K562 (cell line): Measurements from ENCODE around the gene MBNL2. TPM values are rescaled to one million over a fixed set of nuclear protein-coding genes. Genes with fewer than 3 reads are reported as not detected.
A peak's percentile ranks its signal among the peaks of the same experiment; 100 is the strongest.

Source experiments
- ATAC-seq: fragments of 200-7000 bp; cut with Tn5 transposase; 3 replicates; pipeline ENCODE4 v1.9.1; 2020; ENCODE audit warnings: moderate library complexity
- BruUV-seq: library from RNA; stranded (reverse); fragments of 400-500 nt; replicated peaks from 2 replicates; lab custom pipeline; 2021; lab: Mats Ljungman, UMichigan
- CTCF ChIA-PET: fragments of 300-600 bp; formaldehyde crosslinking; extraction: SDS; loops from one replicate; lab custom pipeline; 2021; ENCODE audit warnings: low intra/inter-chr PET ratio; lab: Yijun Ruan, JAX
- POLR2A ChIA-PET: fragments of 300-600, 350-650 bp; sonication (Branson Sonifier 250); formaldehyde crosslinking; extraction: SDS; loops from one replicate; lab custom pipeline; 2021; ENCODE audit warnings: antibody characterized with exemption, inconsistent platforms; lab: Yijun Ruan, JAX
- DNase-seq, 4 experiments: peaks; one replicate each; pipeline versions ENCODE4 v3.0.0 to v3.0.0-alpha.2; 2011 to 2018; ENCODE audit warnings: low spot score in 3 of 4, mixed read lengths in 3 of 4; ENCODE audit errors: extremely low read depth in 1 of 4
- FAIRE-seq: peaks from 2 replicates; lab custom pipeline; 2011; peaks lifted over from hg19 to GRCh38; lab: Jason Lieb, UNC
- H2AFZ ChIP-seq: 2 replicates; pipeline ENCODE4 v1.6.0; 2011; ENCODE audit warnings: low read depth, low read length, control low read depth, inconsistent platforms
- H3K27ac ChIP-seq: fragments of 200-600 bp; 3 replicates; pipeline ENCODE4 v1.8.0; 2011; ENCODE audit warnings: low read depth, mild to moderate bottlenecking, control low read depth, inconsistent platforms, low read length, moderate library complexity, mixed read lengths; ENCODE audit errors: extremely low read depth
- H3K27me3 ChIP-seq, 2 experiments: fragments of 300-600 bp in 1 of 2; 2 replicates in 1 of 2; 3 replicates in 1 of 2; pipeline versions ENCODE4 v1.6.0 to v1.8.0; 2011; ENCODE audit warnings: inconsistent platforms in 2 of 2, low read length in 2 of 2, mild to moderate bottlenecking in 1 of 2, mixed read lengths in 1 of 2, moderate library complexity in 1 of 2; ENCODE audit not compliant: control insufficient read depth in 2 of 2, insufficient read depth in 2 of 2
- H3K36me3 ChIP-seq: fragments of 300-600 bp; 3 replicates; pipeline ENCODE4 v1.8.0; 2011; ENCODE audit warnings: mild to moderate bottlenecking, low read length, inconsistent platforms; ENCODE audit not compliant: control insufficient read depth, insufficient read depth
- H3K4me1 ChIP-seq, 2 experiments: fragments of 200-600 bp in 1 of 2; replicated peaks in 1 of 2; 2 replicates in 1 of 2; 3 replicates in 1 of 2; pipeline versions ENCODE4 v1.5.1 to v1.8.0; 2011; ENCODE audit warnings: inconsistent platforms in 2 of 2, low read length in 2 of 2, mild to moderate bottlenecking in 1 of 2, mixed read lengths in 1 of 2, moderate library complexity in 1 of 2; ENCODE audit not compliant: control insufficient read depth in 2 of 2, insufficient read depth in 2 of 2
- H3K4me2 ChIP-seq: 2 replicates; pipeline ENCODE4 v1.6.1; 2011; ENCODE audit warnings: low read length, control low read depth, inconsistent platforms, mixed read lengths; ENCODE audit not compliant: insufficient read depth
- H3K4me3 ChIP-seq: fragments of 200-600 bp; sonication (generic), shearing (Covaris generic); 2 replicates; pipeline ENCODE4 v1.5.1; 2016; ENCODE audit warnings: control low read depth, inconsistent platforms
- H3K79me2 ChIP-seq: fragments of 200-600 bp; 3 replicates; pipeline ENCODE4 v1.8.0; 2011; ENCODE audit warnings: low read length, inconsistent platforms; ENCODE audit not compliant: control insufficient read depth, insufficient read depth
- H3K9ac ChIP-seq, 2 experiments: 2 replicates each; pipeline versions ENCODE4 v1.6.0 to v1.6.1; 2011; ENCODE audit warnings: low read depth in 2 of 2, low read length in 2 of 2, control low read depth in 1 of 2, inconsistent platforms in 1 of 2, mild to moderate bottlenecking in 1 of 2, mixed read lengths in 1 of 2; ENCODE audit not compliant: insufficient read depth in 1 of 2
- H3K9me1 ChIP-seq: one replicate; pipeline ENCODE4 v1.6.0; 2011; ENCODE audit warnings: inconsistent platforms, mild to moderate bottlenecking, low read length, moderate library complexity; ENCODE audit not compliant: control insufficient read depth, insufficient read depth
- H3K9me3 ChIP-seq: replicated peaks from 2 replicates; pipeline ENCODE4 v1.5.1; 2011; ENCODE audit warnings: low read depth, low read length, inconsistent platforms; ENCODE audit not compliant: control insufficient read depth, insufficient read depth
- H4K20me1 ChIP-seq: replicated peaks from 2 replicates; pipeline ENCODE4 v1.6.1; 2011; ENCODE audit warnings: low read length, inconsistent platforms, mixed read lengths; ENCODE audit not compliant: control insufficient read depth, insufficient read depth
- BCLAF1 ChIP-seq, 2 experiments: fragments of 450-650 bp in 1 of 2; IDR thresholded peaks; 2 replicates each; pipeline ENCODE4 v1.6.1; 2011 to 2017; ENCODE audit warnings: low read depth in 2 of 2, antibody characterized with exemption in 1 of 2, borderline replicate concordance in 1 of 2, low read length in 1 of 2, mild to moderate bottlenecking in 1 of 2, mixed read lengths in 1 of 2; ENCODE audit not compliant: control insufficient read depth in 1 of 2
- ZNF384 ChIP-seq: IDR thresholded peaks from 2 replicates; pipeline ENCODE4 v1.6.1; 2012; ENCODE audit warnings: low read depth, low read length, improper control_type of control experiment
- WGBS: fragments of 100-300 bp; shearing (Covaris generic); methylation state at CpG from one replicate; pipeline ENCODE4 v1.1.6; 2016; ENCODE audit warnings: low coverage, mixed read lengths; ENCODE audit not compliant: insufficient coverage; ENCODE audit errors: missing lambda C conversion rate; 5-methylcytosine and 5-hydroxymethylcytosine counted together
- in situ Hi-C: fragments of 300-500 bp; cut with MboI; formaldehyde crosslinking; loops from 4 replicates; pipeline ENCODE4 v1.15.0; 2018; ENCODE audit warnings: inconsistent platforms, mixed read lengths
- intact Hi-C: fragments of 100-400 bp; cut with micrococcal nuclease; formaldehyde crosslinking; loops from 2 replicates; pipeline ENCODE4 v1.14.2; 2022
- polyA plus RNA-seq, 8 experiments: library from polyadenylated mRNA; depleted of rRNA in 4 of 8; stranded (reverse) in 5 of 8; unstranded in 3 of 8; fragments of >200 nt; fragmentation: Nextera tagmentation in 2 of 8; fragmentation: Illumina TruSeq in 1 of 8; extraction: Ambion mirVana in 2 of 8; extraction: Trizol in 1 of 8; gene quantifications; 2 replicates each; pipeline versions ENCODE4 v1.2.1 to v1.2.3, GENCODE V29; 2011 to 2014; ENCODE audit warnings: inconsistent platforms in 1 of 8, missing spikeins in 1 of 8
- total RNA-seq, 7 experiments: library from RNA; depleted of rRNA in 6 of 7; stranded (reverse); fragments of >200 nt in 6 of 7; fragmentation: Illumina TruSeq in 2 of 7; extraction: Trizol in 2 of 7; gene quantifications; 2 replicates each; pipeline versions ENCODE4 v1.2.1 to v1.2.3, GENCODE V29; 2011 to 2021; ENCODE audit warnings: low replicate concordance in 1 of 7

Gene MBNL2
- total and polyA plus RNA-seq, 9 of the 15 experiments (the other 6 are each of a cell fraction or from before 2014, with no cell fraction given) = 7.0 to 24.8 (median 13.8) TPM

DNA sequence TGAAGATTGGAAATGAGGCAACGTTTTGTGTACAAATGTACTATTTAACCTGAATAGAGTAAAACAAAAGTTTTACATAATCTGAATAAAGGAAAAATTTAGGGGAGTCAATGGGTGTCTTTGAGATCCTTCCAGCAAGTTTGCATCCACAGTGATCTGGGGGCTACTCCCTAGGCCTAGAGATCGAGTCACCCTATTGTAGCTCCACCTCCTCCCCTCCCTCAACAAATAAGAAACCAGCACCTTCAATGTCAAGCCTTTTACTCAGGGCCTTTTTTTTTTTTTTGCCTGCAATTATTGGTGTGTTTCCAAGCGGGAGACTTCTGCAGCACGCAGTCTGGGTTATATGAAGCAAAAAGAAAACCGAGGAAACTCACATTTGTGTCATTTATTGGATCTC, 195.6 kb downstream of the MBNL2 start:
- Histone ChIP-seq H3K9me3 (no peaks in the 10 kb centered on the region), H3K9ac (no peak overlapping the region), H3K27me3 (no peaks in the 10 kb centered on the region), H3K4me2 (no peak overlapping the region), H4K20me1 (no peaks in the 10 kb centered on the region), H3K36me3 (no peaks in the 10 kb centered on the region), H3K4me1 (peaks cover 0 to 3% of the 10 kb centered on the region in 2 experiments; a peak in 2 of 5 replicates), H2AFZ (peak overlapping the region; percentile 59; the same call in 1 of the 2 replicates), H3K9me1 (no peaks in the 10 kb centered on the region), H3K4me3 (no peak overlapping the region)
- FAIRE-seq = no peak
- CTCF ChIA-PET = no interaction called here
- no TSS peak for BruUV-seq
- ATAC-seq = peak; percentile 64; the same call in 2 of the 3 replicates
- TF ChIP-seq BCLAF1 (IDR thresholded peaks at IDR 0.05; ENCODE audit: borderline replicate concordance in 1 of 2, control insufficient read depth in 1 of 2, low read depth in 2 of 2, low read length in 1 of 2) = no peak
- 0 out of 2 replicates have a peak, but pooled peaks have one; percentile 42 for TF ChIP-seq ZNF384
- TF ChIP-seq, all 486 proteins: peak for 1
- intact Hi-C loops (no loop called here), in situ Hi-C loops (no loop called here)
- Histone ChIP-seq H3K79me2 (no peaks in the 10 kb centered on the region), H3K27ac (no peak overlapping the region)
- peak in 1 of 4 experiments; percentile 15 for DNase-seq
- POLR2A ChIA-PET = interaction anchor here (1.3 kb wide), 1 partner anchor 29 kb away, joined by 3 read pairs; no protein-coding TSS in a partner anchor
- 13% methylated on average over 4 of the region's 5 CpGs for WGBS
